OCI-LY7 (cell line): Measurements from ENCODE around the gene CALY.

Experiments used
- EZH2phosphoT487 ChIP-seq: fragments of 200-600 bp; sonication (generic); IDR thresholded peaks from 2 replicates; pipeline ENCODE4 v1.6.1; 2018; ENCODE audit warnings: low read depth, borderline replicate concordance, mild to moderate bottlenecking, mixed run types, antibody characterized with exemption, low read length, moderate library complexity, mixed read lengths
- TF ChIP-seq, protein P1 (sequence below): fragments of 200-600 bp; sonication (generic); conservative IDR thresholded peaks from 2 replicates; pipeline ENCODE4 v1.5.1; 2014; ENCODE audit warnings: mild to moderate bottlenecking, antibody characterized with exemption, low read length, moderate library complexity, mixed read lengths

GRCh38 chr10:133314911-133315310 lies 21.8 kb downstream of the CALY start:
- TF ChIP-seq, protein P1, sequence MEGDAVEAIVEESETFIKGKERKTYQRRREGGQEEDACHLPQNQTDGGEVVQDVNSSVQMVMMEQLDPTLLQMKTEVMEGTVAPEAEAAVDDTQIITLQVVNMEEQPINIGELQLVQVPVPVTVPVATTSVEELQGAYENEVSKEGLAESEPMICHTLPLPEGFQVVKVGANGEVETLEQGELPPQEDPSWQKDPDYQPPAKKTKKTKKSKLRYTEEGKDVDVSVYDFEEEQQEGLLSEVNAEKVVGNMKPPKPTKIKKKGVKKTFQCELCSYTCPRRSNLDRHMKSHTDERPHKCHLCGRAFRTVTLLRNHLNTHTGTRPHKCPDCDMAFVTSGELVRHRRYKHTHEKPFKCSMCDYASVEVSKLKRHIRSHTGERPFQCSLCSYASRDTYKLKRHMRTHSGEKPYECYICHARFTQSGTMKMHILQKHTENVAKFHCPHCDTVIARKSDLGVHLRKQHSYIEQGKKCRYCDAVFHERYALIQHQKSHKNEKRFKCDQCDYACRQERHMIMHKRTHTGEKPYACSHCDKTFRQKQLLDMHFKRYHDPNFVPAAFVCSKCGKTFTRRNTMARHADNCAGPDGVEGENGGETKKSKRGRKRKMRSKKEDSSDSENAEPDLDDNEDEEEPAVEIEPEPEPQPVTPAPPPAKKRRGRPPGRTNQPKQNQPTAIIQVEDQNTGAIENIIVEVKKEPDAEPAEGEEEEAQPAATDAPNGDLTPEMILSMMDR, result no peak
- no peak for TF ChIP-seq EZH2phosphoT487
